Superior temporal gyrus (tissue), 1 donor: ENCODE data around the gene R3HDM2.

Experiments
- DNase-seq: peaks from one replicate; pipeline ENCODE4 v3.0.0-alpha.2; 2016; ENCODE audit errors: extremely low spot score

R3HDM2 gene

GRCh38 chr12:57230381-57231155 is 200.3 kb downstream of the R3HDM2 start:
- DNase-seq = no peak

DNA sequence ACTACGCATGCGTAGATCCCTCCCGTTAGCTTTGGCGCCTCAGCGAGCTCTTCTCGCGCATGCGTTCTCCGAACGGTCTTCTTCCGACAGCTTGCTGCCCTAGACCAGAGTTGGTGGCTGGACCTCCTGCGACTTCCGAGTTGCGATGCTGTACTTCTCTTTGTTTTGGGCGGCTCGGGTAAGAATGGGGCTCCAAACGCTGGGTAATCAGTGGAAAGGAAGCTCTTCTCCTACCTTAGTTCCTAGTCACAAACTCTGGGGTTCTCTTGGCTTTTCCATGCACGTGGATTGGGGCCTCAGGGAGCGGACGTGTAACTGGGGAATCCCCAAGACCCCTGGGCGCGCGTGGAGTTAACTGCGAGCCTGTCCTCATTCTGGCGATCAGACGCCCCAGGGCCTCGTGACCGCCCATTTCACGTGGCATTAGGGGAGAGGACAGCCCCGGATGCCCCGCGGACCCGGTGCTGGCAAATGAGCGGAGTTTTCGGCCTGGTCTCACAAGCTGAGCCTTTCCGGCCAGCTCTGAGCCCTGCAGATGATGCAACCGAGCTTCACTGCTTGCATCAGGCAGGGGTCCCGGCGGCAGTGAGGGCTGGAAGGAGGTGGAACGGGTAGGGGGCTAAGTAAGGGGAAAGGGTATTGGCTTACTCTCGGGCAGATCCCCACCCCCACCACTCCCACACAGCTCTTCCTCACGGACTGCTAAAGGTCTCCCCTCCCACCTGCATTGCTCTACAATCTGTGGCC is 201.0 kb downstream of the R3HDM2 start, which contains the start of gene SHMT2:
TSS of gene SHMT2 (plus strand) at position 78 of the 747 bp plus-strand sequence. CDS start at position 146, 68 bp downstream.
- DNase-seq = peak; percentile 99

DNA sequence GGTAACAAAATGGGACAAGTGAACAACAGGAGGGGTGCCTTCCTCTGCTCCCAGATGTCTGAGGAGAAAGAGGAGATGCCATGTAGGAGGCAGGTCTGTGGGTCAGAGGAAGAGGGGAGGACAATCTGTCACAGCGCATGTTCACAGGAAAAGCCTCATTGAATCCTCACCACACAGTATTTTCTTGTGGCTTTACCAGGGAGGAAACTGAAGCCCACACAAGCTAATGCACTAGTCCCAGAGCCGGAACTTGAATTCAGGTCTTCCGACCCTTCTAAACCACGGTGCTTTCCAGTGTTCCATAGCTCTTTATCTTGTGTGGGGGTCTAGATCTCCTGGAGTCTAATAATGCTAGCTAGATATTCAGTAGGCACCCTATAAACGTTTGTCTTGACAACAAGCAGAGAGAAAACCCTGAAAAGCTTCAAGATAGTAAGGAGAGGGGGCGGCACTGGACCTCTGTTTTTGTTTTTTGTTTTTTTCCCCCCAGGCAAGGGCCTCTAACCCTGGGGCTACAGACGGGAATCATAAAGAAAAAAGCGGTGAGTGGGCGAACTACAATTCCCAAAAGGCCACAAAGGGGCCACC is 201.7 kb downstream of the R3HDM2 start:
- DNase-seq = no peak

DNA sequence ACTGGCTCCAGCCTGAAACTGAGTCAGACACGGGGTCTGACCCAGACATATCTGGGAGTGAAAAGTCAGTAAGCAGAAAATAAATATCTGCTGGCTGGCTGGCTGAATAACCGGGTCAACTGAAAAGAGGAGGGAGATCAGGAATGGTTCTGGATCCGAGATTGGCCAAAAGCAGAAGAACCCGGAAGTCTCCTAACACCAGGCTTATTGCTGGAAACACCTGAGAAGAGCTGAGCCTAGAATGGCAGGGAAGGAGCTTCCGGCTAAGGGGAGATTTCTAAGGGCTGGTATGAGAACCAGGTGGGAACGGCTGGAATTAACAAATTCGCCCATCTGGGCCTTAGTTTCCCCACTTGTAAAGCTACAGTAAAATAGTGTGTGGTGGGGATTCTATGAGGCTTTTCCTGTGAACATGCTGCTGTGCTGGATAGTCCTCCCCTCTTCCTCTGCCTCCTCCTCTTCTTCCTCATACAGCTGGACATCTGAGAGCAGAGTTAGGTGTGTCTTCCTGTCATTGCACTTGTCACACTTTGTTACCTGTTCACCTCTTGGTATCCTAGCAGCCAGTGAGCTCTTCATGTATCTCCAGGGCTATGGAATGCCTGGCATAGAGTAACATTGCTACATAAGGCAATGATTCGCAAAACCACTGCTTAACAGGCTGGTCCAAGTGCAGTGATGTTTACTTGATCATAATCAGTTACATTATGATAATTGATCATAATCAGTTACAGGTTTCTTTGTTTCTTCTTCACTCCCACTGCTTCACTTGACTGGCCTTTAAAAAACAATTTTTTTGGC is 203.3 kb downstream of the R3HDM2 start:
- no peak for DNase-seq

- DNase-seq = no peak
These were observed 204.1 kb downstream of the R3HDM2 start for GRCh38 chr12:57226588-57227314.

DNA sequence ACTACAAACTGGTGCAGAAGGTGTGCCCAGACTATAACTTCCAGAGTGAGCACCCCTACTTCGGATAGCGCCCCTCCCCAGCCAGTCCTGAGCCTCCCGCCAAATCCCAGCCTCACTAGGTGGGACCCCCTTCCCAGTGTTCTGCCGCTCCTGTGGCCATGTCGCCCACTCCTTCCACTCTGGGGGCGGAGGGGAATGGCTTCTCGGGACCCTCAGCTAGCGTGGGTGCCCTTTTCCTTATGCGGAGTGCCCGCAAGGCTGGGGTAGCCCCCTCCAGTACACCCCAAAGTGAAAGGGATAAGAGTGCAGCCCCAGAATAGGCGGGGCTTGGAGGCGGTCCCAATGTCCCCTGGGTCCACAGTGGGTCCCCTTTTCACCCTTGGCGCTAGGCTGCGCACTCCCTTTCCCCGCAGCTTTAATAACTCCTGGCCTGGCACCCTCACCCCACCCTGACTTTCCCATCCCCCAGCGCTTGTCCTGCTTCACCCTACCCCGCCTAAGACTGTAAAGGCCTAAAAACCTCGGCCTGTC is 205.1 kb downstream of the R3HDM2 start:
- DNase-seq = no peak

- no peak for DNase-seq
These were observed 205.7 kb downstream of the R3HDM2 start for GRCh38 chr12:57224973-57225679.

DNA sequence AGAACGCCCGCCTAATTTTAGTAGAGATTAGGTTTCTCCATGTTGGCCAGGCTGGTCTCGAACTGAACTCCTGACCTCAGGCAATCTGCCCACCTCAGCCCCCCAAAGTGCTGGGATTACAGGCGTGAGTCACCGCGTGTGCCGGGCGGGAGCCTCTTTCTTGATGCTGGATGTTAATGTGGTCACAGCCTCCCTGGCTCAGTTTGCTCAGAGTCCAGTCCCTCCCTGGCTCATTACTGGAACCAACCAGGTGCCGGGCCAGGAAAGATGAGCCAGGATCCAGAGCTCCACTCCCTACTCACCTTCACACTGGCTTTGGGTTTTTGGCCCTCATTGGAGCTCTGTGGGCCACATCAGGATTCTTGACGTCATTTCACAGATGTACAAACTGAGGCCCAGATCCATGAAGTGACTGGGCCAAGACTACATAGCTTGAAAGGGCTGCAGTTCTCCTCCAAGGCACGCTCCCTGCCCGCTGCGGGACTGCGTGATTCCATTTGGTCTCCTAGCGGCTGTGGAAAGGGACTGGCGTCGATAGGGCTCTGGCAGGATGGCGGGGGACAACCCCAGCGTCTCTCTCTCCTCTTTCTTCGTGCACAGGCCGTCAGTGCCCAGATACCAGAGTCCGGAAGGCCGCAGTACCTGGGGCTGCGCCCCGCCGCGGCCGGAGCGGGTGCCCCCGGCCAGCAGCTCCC is 206.4 kb downstream of the R3HDM2 start:
- DNase-seq = no peak

- no peak for DNase-seq
These were observed 207.4 kb downstream of the R3HDM2 start for GRCh38 chr12:57223191-57224165.

- no peak for DNase-seq
These were observed 208.3 kb downstream of the R3HDM2 start for GRCh38 chr12:57222286-57223190.

GRCh38 chr12:57221169-57221917 is 209.5 kb downstream of the R3HDM2 start:
- DNase-seq = no peak

GRCh38 chr12:57220770-57221168 is 210.1 kb downstream of the R3HDM2 start:
- no peak for DNase-seq

GRCh38 chr12:57219993-57220754 is 210.7 kb downstream of the R3HDM2 start:
- no peak for DNase-seq

- no peak for DNase-seq
These were observed 211.4 kb downstream of the R3HDM2 start for GRCh38 chr12:57219205-57219992.
